HUDEP-2 (cell line): Measurements from ENCODE around the gene DLGAP4.

Experiments used
- DNase-seq, 76 experiments: peaks; one replicate each; lab custom pipeline; 2025; ENCODE audit not compliant: unreplicated experiment in 76 of 76; lab: John Stamatoyannopoulos, UW

The DLGAP4 gene

GRCh38 chr20:36273414-36274180 is 32.5 kb upstream of the DLGAP4 start:
- DNase-seq, result peak in 6 of 76 experiments; percentile 1 to 17 (median 10)

- DNase-seq, result no peak
Observed at GRCh38 chr20:36274181-36274841, 31.8 kb upstream of the DLGAP4 start.

- DNase-seq, result no peak
Observed at GRCh38 chr20:36275011-36275410, 31.1 kb upstream of the DLGAP4 start.

- DNase-seq, result no peak
Observed at GRCh38 chr20:36275441-36276189, 30.5 kb upstream of the DLGAP4 start.

DNA sequence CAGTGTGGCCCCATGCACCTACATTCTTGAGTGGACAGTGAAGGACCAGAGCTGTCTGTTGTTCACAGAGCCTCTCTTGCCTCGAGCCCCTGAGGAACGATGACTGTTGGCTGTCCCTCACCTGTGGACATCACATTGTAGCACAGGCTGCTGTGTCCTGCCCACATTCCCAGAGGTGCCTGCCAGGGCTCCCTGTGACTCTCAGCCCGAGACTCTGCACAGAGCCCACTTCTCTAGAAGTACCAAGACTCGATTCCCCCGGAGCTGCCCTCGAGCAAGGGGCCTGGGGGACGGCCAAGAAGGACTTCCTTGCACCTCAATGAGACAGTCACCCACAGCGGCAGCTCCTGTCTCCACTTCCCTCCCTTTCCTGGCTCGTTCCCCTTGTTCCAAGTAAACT is 28.6 kb upstream of the DLGAP4 start:
- no peak for DNase-seq

GRCh38 chr20:36279362-36279761 is 26.8 kb upstream of the DLGAP4 start:
- DNase-seq, result no peak

DNA sequence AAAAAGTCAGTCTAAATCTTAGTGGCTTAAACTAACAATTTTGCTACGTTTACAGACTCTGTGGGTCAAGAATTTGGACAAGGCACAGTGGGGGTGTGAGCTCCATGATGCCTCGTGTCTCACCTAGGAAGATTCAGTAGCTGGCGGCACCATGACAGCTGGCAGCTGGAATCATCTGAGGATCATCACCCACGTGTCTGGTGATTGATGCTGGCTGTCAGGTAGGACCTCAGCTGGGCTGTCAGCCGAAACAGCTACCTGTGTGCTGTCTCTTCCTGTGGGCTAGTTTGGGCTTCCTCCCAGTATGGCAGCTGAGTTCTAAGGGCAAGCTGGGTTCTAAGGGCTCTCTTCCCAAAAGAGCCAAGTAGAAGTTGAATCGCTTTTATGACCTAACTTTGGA is 26.4 kb upstream of the DLGAP4 start:
- DNase-seq, result no peak

- DNase-seq, result no peak
Observed at GRCh38 chr20:36281785-36282380, 24.3 kb upstream of the DLGAP4 start.

GRCh38 chr20:36284751-36285150 is 21.4 kb upstream of the DLGAP4 start:
- no peak for DNase-seq

GRCh38 chr20:36285746-36286447 is 20.2 kb upstream of the DLGAP4 start:
- no peak for DNase-seq

GRCh38 chr20:36297656-36298055 is 8.5 kb upstream of the DLGAP4 start:
- DNase-seq, result no peak

DNA sequence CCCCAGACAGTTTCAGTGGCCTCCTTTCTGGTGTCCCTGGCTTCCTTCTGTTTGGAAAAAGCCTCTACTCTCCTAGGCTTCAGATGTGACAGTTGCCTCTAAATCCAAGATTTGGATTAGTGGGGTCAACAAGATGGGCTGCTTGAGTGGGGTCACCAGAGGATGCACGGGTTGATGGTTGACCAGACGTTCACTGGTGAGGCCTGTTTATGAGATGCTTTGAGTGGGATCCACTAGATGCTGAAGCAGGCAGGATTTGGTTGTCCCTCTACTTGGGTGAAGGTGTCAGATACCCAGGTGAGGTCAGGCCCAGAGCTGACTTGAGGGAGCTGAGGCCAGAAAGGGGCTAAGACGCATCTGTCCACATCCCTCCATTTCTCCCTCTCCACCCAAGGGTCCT is 8.1 kb upstream of the DLGAP4 start:
- DNase-seq, result no peak

- DNase-seq, result no peak
Observed at GRCh38 chr20:36298795-36299339, 7.3 kb upstream of the DLGAP4 start.

DNA sequence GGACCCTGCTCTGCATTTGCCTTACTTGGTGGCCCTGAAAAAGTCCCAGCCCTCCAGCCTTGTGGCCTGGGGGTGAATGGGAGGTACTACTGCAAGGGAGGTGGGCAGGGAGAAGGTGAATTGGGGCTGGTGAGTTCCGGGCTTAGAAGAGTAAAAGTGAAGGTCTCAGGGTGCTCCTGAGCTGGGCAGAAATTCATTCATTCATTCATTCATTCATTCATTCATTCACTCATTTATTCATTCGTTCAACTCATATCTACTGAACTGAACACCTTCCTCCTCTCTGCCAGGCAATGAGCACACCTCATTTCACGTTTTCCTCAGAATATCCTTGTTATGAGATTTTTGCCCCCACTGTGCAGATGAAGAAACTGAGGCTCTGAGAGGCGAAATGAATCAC is 6.7 kb upstream of the DLGAP4 start:
- no peak for DNase-seq

DNA sequence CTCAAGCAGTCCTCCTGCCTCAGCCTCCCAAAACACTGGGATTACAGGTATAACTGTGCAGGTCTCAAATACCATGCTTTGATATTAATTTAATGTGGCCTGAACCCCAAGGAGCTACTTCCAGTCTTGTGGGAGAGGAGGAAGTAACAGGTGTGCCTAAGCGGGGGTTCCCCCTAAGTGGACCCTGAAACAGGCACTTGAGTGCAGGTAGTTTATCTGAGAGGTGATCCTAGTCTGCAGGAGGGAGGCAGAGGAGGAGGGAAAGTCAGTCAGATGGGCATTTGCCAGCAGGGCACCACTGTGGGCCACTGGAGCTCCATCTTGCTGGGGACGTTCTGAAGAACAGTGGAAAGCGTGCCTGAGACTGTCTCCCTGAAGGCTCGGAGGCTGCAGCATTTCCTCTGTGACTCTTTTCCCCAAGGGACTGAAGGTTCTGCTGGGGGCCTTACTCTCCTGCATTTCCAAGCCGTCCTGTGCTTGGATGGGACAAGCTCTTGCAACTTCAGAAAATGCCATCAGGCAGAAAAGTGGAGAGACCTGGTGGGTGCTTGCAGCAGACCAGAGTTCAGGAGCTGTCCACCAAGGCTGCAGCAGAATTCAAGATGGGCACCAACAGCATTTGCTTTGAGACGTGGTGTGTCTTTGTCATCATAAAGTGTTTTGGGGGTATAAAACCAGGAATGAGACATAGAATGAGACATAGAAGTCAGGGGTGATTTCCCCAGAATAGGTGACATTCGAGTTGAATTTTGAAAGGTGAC is 4.6 kb upstream of the DLGAP4 start:
- no peak for DNase-seq

GRCh38 chr20:36303020-36303595 is 3.0 kb upstream of the DLGAP4 start:
- DNase-seq, result no peak

- DNase-seq, result no peak
Observed at GRCh38 chr20:36303831-36304230, 2.3 kb upstream of the DLGAP4 start.

DNA sequence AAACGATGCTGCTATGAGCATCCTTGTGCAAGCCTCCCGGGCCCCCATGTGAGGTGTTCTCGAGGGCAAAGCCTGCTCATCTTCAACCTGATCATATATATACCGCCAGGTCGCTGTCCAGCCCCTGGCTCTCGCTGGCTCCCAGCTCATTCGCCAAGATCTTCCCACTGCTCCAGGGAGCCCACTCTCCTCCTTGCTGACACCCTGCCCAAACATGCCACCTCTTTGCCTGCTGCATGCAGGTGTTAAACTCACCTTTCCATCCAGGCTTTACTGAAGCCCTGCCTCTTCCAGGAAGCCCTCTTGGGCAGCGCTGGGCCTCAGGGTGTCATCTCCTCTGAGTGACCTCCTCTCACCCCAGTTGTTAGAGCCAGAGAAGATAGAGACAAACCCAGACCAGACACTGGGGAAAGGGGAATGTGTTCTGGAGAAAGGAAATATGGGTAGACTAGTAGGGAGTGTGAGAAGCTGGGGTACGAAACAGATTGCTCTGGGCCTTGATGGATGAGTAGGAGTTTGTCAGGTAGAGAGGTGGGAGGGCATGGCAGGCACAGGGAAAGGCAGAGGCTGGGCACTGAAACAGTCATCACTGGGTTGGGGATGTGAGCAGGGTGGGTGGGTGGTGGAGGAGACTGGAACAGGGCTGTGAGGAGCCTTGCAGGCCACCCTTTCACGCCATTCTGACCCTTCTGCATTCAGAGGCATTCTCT is 1.2 kb upstream of the DLGAP4 start:
- DNase-seq, result no peak
